Activated naive CD8-positive, alpha-beta T cell treated with anti-CD3 and anti-CD28 coated beads, Interleukin-2, amount 50 U/mL, for 16 hours (primary cell): ENCODE measurements around the gene KLHDC1.
A peak's percentile ranks its signal among the peaks of the same experiment; 100 is the strongest.
"Not testable (repeated sequence)": the region's sequence is repeated elsewhere in the genome, so short reads cannot be mapped to it uniquely, and the experiment has no call there.

ENCODE experiments used
- DNase-seq: peaks from one replicate; pipeline ENCODE4 v3.0.0-alpha.2; 2020; ENCODE audit warnings: low read depth, low spot score

Gene KLHDC1

GRCh38 chr14:49721733-49722435, 29.0 kb downstream of the KLHDC1 start:
- not testable (repeated sequence) for DNase-seq

GRCh38 chr14:49727171-49727570, 34.3 kb downstream of the KLHDC1 start:
- no peak for DNase-seq

- no peak for DNase-seq
Measured at GRCh38 chr14:49732896-49733295, 40.0 kb downstream of the KLHDC1 start.

GRCh38 chr14:49733836-49734235, 40.9 kb downstream of the KLHDC1 start:
- no peak for DNase-seq

DNA sequence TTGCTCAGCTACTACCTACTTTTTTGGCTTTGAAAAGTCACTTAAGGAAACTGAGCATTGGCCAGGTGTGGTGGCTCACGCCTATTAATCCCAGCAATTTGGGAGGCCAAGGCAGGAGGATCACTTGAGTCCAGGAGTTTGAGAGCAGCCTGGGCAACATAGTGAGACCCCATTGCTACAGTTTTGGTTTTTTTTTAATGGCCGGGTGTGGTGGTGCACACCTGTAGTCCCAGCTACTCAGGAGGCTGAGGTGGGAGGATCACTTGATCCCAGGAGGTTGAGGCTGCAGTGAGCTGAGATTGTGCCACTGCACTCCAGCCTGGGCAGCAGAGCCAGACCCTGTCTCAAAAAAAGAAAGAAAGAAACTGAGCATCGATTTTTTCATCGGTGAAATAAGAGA, 42.7 kb downstream of the KLHDC1 start:
- not testable (repeated sequence) for DNase-seq

DNA sequence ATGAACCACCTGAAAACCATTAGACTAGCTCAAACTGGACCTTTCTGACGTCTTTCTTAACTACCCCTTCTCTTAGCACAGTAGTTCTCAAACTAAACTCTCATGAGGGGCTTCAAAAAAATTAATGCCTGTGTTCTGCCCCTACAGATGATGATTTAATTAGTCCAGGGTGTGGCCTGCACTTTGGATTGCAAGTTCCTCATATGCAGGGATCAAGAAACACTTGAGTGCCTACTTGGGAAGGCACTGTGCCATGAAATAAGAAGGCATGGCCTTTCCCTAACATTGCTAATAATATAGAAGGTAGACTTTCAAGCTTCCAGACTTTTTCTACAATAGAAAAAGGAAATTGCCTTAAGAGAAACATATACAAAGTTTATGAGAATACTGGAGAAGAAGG, 52.3 kb downstream of the KLHDC1 start:
- DNase-seq: no peak

DNA sequence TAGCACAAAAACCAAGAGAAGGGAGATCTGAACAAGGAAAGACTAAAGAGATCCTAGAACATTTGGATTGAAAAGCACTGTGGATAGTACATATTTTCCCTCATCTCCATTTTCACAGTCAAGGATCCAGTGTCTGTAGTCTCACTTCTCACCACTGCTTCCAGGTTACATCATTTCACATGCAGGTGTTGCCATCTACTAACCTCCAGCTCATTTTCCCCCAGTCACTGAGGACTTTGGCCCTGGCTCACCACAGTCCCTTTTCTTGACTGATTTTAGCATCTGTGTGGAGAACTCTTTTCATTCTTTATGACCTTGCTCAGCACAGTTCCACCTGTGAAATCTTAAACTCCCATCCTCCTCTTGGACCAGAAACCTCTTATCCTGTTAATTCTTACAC, 53.6 kb downstream of the KLHDC1 start:
- DNase-seq: not testable (repeated sequence)

GRCh38 chr14:49754570-49755097, 61.7 kb downstream of the KLHDC1 start:
- DNase-seq: no peak

- no peak for DNase-seq
Measured at GRCh38 chr14:49755378-49755777, 62.5 kb downstream of the KLHDC1 start.

- DNase-seq: no peak
Measured at GRCh38 chr14:49761839-49762551, 69.1 kb downstream of the KLHDC1 start.

- DNase-seq: no peak
Measured at GRCh38 chr14:49766839-49767238, 73.9 kb downstream of the KLHDC1 start.

DNA sequence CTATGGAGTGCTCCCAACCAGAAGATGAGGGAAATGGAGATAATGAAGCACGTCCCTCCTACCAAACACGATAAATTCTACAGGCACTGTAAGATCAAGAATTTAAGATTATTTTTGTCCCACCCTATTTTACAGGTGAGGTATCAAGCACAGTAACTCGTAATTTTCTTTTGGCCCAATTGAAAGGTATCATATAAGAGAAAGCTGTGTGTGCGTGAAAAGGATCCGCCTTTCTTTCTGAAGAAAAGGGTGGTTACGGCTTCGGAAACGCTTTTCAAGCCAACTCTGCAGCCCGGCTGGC, 74.3 kb downstream of the KLHDC1 start:
- DNase-seq: no peak

DNA sequence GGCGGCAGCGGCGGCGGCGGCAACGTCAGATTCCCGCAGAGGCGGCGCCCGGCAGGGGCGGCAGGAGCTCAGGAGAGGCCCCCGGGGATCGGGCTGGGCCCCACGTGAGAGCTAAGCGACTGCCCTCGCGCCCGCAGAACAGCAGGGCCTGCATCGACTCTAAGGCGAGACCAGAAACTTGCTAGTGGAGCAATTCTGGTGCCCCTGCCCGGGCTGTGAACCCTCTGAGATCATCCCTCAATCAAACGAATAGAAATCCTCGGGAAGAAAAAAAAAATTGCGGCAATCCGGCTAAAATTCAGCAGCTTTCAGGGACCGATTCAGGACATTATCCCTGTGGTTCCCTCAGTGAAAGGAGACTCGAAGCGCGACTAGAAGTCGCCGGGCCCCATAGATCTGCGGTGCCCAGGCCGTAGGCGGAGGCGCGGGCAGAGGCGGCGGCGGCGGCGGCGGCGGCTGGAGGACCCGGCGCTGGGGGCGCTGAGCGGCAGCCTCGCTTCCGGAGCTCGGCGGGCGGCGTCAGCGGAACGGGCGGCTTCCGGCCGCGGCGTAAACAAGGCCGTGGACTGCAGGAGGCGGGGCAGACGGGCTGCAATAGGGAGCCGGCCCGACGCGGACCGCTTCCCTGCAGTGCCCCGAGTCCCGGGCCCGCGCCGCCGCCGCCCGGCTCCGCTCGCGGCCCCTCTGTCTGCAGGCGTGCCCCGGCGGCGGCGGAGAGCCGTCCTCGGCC, 74.8 kb downstream of the KLHDC1 start, which contains the start of gene KLHDC2:
KLHDC2 (plus strand) TSS at position 583 of the 730 bp plus-strand sequence. CDS start 316 bp downstream, outside the sequence.
- peak; percentile 74 for DNase-seq

DNA sequence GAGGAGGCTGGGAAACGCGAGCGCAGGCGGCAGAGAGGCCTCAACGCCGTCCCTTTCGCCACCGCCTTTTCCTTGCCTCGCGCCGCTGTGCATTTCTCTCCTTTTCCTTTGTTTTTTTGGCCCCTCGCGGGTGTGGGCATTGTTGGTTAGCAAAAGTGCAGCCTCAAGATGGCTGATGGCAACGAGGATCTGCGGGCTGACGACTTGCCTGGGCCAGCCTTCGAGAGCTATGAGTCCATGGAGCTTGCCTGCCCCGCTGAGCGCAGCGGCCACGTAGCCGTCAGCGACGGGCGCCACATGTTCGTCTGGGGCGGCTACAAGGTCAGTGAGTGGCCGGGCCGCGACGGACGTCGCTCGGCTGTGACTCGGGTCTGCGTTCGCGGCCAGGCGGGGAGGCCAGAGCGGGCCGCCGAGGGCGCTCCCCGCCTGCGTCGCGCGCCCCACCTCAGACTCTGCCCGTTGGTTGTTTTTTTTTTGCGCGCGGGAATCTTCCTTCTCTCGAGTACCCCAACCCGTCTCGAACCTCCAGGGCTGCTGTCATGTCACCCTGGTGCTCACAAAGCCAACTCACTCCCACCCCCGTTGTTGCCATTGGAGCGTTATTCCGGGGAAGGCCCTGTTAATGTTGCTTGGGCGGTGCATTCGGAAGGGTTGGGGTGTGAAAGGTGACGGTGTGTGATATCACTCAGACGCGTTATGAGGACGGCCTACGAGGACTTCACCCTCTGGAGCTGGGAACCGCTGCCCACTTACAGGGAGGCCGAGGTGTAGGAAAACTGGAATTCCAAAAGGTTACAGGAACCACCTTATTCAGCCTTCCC, 75.6 kb downstream of the KLHDC1 start:
- DNase-seq: peak; percentile 28

GRCh38 chr14:49769171-49769570, 76.3 kb downstream of the KLHDC1 start:
- DNase-seq: no peak

GRCh38 chr14:49769581-49770211, 76.8 kb downstream of the KLHDC1 start:
- DNase-seq: no peak

DNA sequence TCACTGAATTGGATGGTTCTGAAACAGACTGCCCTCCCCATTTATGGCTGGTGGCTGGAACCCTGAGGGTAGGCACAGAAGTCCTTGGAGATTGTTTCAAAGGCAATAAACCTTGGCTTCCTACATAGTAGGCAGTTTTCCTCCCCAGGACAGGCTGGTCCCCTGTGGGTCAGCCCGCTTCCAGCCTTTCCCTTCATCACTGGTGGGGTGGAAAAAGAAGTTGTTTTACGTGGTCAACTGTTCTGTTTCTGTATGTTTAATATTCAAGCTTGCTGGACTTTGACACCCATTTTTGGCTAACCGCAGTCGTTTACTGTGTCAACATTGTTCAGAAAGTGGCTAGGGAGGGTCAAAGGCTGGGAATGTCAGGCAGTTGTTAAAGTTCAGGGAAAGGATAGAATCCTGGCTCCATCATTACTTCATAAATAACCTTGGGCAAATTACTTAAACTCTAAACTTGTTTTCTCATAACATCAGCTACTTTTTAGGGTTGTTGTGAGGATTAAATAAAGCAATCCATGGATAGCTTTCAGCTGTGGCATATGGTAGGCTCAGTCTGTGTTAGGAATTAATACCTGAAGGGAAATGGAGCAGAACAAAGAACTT, 77.4 kb downstream of the KLHDC1 start:
- DNase-seq: no peak

DNA sequence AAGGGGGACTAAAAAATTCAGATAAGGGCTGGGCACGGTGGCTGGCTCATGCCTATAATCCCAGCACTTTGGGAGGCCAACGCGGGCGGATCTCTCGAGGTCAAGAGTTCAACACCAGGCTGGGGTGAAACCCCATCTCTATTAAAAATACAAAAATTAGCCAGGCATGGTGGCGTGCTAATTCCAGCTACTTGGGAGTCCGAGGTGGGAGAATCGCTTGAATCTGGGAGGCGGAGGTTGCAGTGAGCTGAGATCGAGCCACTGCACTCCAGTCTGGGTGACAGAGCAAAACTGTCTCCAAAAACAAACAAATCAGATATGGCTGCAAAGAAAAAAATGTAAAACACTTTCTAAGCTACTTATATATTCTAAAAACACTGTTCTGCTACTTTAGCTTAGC, 78.8 kb downstream of the KLHDC1 start:
- not testable (repeated sequence) for DNase-seq

DNA sequence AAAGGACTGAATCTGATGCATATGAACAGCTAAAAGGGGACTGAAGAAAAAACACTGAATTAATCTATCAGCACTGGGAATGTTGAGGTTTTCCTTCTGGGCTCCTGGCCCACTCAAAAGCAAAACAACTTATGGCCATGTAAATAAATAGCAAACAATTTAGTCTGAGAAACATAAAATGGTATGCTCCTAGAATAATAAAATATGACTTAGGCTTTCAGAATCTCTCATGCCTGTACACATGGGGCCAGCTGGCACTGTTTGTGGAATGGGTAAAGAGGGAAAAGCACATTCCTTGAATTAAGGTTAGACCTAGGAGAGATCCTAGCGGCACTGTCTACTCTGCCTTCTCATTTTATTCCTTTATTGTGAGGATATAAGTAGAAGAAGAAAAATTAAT, 81.2 kb downstream of the KLHDC1 start:
- no peak for DNase-seq

DNA sequence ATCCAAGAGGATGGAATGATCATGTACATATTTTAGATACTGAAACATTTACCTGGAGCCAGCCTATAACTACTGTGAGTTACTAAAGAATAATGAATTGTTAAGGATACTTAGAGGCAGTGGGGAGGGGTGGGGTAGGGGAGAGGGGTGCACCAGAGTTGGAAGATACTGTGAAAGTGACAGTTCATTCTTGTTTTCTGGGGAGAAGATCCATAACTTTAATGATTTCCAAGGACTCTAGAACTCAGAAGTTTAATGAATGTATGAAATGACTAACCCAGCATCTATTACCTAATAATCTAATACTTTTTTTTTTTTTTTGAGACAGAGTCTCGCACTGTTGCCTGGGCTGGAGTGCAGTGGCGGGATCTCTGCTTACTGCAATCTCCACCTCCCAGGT, 85.5 kb downstream of the KLHDC1 start:
- DNase-seq: no peak

DNA sequence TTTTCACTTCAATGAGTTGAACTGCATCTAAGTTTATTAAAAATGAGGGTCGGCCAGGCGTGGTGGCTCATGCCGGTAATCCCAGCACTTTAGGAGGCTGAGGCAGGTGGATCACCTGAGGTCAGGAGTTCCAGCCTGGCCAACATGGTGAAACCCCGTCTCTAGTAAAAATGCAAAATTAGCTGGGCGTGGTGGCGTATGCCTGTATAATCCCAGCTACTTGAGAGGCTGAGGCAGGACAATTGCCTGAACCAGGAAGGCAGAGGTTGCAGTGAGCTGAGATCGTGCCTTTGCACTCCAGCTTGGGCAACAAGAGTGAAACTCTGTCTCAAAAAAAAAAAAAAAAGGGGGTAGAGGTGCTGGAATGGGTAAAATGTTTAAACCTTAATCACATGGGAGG, 88.1 kb downstream of the KLHDC1 start:
- not testable (repeated sequence) for DNase-seq
